HG03039 (cell line): ENCODE data around the gene KYAT1.

Experiments
- ATAC-seq: cut with Tn5 transposase; IDR thresholded peaks from one replicate; pipeline ENCODE4 v1.9.1; 2021; ENCODE audit warnings: mild to moderate bottlenecking, moderate library complexity; ENCODE audit not compliant: unreplicated experiment

KYAT1 gene

GRCh38 chr9:128909859-128910258, 28.1 kb upstream of the KYAT1 start:
- ATAC-seq = no peak

GRCh38 chr9:128908372-128908771, 26.6 kb upstream of the KYAT1 start:
- no peak for ATAC-seq

DNA sequence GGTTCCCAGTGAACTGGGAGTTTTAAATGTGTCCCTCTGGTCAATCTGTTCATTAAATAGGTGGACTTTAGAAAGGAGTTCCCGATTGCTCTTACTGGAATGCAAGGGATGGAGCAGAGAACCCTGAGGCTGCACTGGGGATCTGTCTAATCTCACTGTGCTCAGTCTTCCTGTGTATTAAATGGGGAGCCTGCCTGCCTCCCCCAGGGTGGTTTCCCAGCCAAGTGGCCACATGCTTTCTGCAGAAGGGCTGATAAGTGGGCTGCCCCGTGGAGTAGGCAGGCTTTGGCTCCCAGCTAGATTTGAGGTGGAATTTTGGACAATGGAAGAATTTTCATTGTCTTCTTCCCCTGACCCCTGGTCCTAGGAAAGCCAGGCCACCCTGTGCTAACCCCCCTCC, 25.0 kb upstream of the KYAT1 start:
- ATAC-seq = no peak

DNA sequence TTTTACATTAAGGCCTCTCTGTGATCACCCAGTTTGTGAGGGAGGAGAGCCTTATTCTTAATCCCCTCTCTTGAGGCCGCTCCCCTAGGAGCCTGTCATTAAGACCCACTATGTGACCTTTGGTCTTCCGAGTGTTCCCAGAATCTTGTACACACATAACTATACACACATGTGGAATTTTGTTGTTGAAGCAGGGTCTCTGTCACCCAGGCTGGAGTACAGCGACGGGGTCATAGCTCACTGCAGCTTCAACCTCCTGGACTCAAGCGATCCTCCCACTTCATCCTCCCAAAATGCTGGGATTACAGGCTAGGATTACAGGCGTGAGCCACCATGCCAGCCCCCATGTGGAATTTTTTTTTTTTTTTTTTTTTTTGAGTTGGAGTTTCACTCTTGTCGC, 24.2 kb upstream of the KYAT1 start:
- ATAC-seq = no peak

DNA sequence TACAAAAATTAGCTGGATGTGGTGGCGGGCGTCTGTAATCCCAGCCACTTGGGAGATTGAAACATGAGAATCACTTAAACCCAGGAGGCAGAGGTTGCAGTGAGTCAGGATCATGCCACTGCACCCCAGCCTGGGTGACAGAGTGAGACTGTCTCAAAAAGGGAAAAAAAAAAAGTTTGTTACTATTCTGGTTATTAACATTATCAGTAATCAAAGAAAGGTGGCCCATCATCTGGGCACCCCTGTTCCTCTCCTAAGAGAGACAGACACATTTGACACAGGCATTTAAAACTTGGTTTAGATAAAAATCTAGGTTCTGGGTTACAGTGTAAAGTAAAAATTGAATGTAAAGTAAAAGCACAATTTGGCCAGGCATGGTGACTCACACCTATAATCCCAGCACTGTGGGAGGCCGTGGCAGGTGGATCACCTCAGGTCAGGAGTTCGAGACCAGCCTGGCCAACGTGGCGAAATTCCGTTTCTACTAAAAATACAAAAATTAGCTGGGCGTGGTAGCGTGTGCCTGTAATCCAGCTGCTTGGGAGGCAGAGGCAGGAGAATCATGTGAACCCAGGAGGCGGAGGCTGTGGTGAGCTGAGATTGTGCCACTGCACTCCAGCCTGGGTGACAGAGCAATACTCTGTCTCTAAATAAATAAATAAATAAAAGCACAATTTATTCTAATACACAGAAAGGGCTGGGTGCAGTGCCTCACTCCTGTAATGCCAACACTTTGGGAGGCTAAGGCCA, 22.3 kb upstream of the KYAT1 start:
- ATAC-seq = no peak

GRCh38 chr9:128903079-128903461, 21.3 kb upstream of the KYAT1 start:
- no peak for ATAC-seq

DNA sequence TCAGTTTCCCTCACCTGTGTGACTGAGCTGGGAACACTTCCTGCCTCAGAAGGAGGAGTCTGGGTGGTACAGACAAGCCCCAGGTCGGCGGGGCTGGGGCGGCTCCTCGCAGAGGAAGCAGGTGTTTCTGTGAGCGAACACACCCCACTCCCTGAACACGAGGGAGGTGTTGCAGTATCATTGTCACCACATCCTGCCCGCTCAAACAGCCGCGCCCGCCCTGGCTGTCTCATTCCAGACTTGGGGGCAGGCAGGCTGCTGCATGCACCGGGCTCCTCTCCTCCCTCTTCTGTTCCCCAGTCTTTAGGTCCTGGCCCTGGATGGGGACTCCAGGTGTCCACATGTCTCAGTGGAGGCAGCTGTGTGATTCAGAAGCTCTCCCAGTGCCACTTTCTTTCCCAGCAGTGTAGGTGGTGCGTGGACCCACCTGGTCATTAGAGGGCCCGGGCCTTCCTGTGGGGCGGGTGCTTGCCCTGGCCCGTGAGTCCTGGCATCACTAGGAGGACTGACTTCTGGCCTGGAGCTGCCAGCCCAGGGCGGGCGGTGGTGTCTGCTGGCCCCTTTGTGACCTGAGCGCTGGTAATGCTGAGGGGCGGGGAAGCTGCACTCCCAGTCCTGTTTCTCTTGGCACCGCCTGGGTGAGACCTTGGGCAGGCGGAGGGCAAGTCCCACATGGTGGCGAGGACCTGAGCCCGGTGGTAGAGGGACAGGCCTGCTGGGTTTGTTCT, 20.8 kb upstream of the KYAT1 start:
- ATAC-seq = peak; percentile 69

- ATAC-seq = no peak
These were observed 20.1 kb upstream of the KYAT1 start for GRCh38 chr9:128901822-128902221.

- ATAC-seq = no peak
These were observed 19.6 kb upstream of the KYAT1 start for GRCh38 chr9:128901379-128901778.

- ATAC-seq = no peak
These were observed 18.0 kb upstream of the KYAT1 start for GRCh38 chr9:128899566-128900322.

GRCh38 chr9:128898845-128899565, 17.3 kb upstream of the KYAT1 start:
- no peak for ATAC-seq

DNA sequence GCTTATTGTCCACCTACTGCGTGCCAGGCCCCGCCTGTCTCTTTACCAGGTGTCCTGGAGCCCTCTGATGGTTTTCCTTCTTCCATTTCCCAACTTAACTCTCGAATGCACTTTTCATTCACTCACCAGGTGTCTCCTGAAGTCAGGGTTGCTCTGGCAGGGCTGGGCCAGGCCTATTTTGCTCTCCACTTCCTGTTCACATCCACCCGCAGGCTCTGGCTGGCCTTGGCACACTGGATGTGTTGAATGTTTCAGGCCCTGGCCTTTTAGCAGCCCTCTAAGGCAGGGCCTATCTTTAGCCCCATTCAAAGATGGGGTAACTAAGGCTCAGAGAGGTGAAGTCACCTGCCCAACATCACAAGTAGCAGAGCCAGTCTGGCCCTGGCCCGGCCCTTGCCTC, 16.6 kb upstream of the KYAT1 start:
- ATAC-seq = no peak

GRCh38 chr9:128895556-128895955, 13.8 kb upstream of the KYAT1 start:
- no peak for ATAC-seq

GRCh38 chr9:128894764-128895163, 13.0 kb upstream of the KYAT1 start:
- ATAC-seq = no peak

GRCh38 chr9:128893354-128893753, 11.6 kb upstream of the KYAT1 start:
- no peak for ATAC-seq

- ATAC-seq = no peak
These were observed 10.6 kb upstream of the KYAT1 start for GRCh38 chr9:128892221-128892921.

GRCh38 chr9:128891321-128892220, 9.8 kb upstream of the KYAT1 start:
- no peak for ATAC-seq

DNA sequence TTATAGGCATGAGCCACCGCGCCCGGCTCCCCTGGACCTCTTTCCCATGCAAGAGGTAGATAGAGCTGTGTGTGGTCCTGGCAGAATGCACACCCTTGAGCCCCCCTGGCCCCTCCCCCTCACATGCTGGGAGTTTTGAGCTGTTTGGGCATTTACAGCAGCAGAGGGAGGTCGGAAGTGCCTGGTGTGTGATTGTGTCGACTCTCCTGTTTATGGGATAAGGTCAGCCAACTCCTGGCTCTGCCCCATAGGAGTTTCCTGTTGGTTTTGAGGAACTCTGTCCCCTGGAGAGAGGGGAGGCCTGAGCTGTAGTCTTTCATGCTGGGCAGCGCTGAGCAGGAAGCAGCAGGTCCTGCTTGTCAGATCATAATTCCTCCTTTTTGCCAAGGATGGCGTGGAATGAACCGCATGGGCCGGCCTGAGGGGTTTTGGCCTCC, 6.2 kb upstream of the KYAT1 start:
- no peak for ATAC-seq

DNA sequence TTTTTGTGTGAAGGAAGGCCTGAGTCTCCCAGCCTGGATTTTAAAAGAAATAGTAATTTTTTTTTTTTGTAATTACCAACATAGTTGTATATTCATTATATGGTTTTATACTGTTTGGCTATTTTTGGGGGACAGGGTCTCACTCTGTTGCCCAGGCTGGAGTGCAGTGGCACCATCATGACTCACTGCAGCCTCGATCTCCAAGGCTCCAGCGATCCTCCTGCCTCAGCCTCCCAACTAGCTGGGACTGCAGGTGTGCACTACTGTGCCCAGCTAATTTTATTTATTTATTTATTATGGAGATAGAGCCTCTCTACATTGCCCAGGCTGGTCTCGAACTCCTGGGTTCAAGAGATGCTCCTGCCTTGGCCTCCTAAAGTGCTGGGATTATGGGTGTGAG, 5.3 kb upstream of the KYAT1 start:
- no peak for ATAC-seq
